Measurements from ENCODE around the gene KATNA1.

Gene KATNA1

GRCh38 chr6:149694921-149695320, 46.4 kb upstream of the KATNA1 start:
- no peak for TF ChIP-seq CTCF (IDR thresholded peaks at IDR 0.05; ENCODE audit: insufficient read depth, low read length, poor library complexity, severe bottlenecking)
- no peak for TF ChIP-seq EZH2phosphoT487 (conservative IDR thresholded peaks at IDR 0.05; ENCODE audit: low read length)
- Histone ChIP-seq H3K9me2 (replicated peaks; ENCODE audit: insufficient read depth, low read length) (no peaks in the 10 kb centered on the region), H3K4me2 (ENCODE audit: low read depth, low read length, poor library complexity, severe bottlenecking) (no peak overlapping the region), H3F3A (ENCODE audit: insufficient read depth) (peaks cover 6% of the 10 kb centered on the region; the same call in 1 of the 2 replicates), H2AFZ (ENCODE audit: low read depth, low read length, severe bottlenecking) (no peak overlapping the region), H4K20me1 (ENCODE audit: low read depth, low read length) (peaks cover 27% of the 10 kb centered on the region), H3K4me3 (ENCODE audit: insufficient read depth, low read length, poor library complexity, severe bottlenecking) (no peak overlapping the region), H3K36me3 (ENCODE audit: low read length) (peaks cover 18% of the 10 kb centered on the region; the same call in 1 of the 2 replicates), H3K9ac (ENCODE audit: low read length) (no peak overlapping the region), H3K9me3 (ENCODE audit: insufficient read depth, low read length) (no peaks in the 10 kb centered on the region), H3K27me3 (ENCODE audit: low read length) (no peaks in the 10 kb centered on the region), H3K79me2 (ENCODE audit: insufficient read depth, low read length) (peaks cover 75% of the 10 kb centered on the region), H3K27ac (ENCODE audit: low read depth, low read length) (no peak overlapping the region)

GRCh38 chr6:149691201-149691600, 42.7 kb upstream of the KATNA1 start:
- Histone ChIP-seq H3K79me2 (ENCODE audit: insufficient read depth, low read length) (peaks cover 67% of the 10 kb centered on the region), H3K9ac (ENCODE audit: low read length) (no peak overlapping the region), H3K4me2 (ENCODE audit: low read depth, low read length, poor library complexity, severe bottlenecking) (no peak overlapping the region), H3K27me3 (ENCODE audit: low read length) (no peaks in the 10 kb centered on the region), H3K36me3 (ENCODE audit: low read length) (peaks cover 11% of the 10 kb centered on the region; the same call in 1 of the 2 replicates), H4K20me1 (ENCODE audit: low read depth, low read length) (peaks cover 8% of the 10 kb centered on the region; the same call in 1 of the 2 replicates), H3K9me2 (replicated peaks; ENCODE audit: insufficient read depth, low read length) (no peaks in the 10 kb centered on the region), H2AFZ (ENCODE audit: low read depth, low read length, severe bottlenecking) (no peak overlapping the region), H3K4me3 (ENCODE audit: insufficient read depth, low read length, poor library complexity, severe bottlenecking) (no peak overlapping the region), H3K9me3 (ENCODE audit: insufficient read depth, low read length) (no peaks in the 10 kb centered on the region), H3K27ac (ENCODE audit: low read depth, low read length) (no peak overlapping the region), H3F3A (ENCODE audit: insufficient read depth) (no peaks in the 10 kb centered on the region; the same call in 1 of the 2 replicates)
- no peak for TF ChIP-seq CTCF (IDR thresholded peaks at IDR 0.05; ENCODE audit: insufficient read depth, low read length, poor library complexity, severe bottlenecking)
- no peak for TF ChIP-seq EZH2phosphoT487 (conservative IDR thresholded peaks at IDR 0.05; ENCODE audit: low read length)

- Histone ChIP-seq H4K20me1 (ENCODE audit: low read depth, low read length) (no peaks in the 10 kb centered on the region), H3K79me2 (ENCODE audit: insufficient read depth, low read length) (peaks cover 43% of the 10 kb centered on the region), H3K36me3 (ENCODE audit: low read length) (peaks cover 6% of the 10 kb centered on the region; the same call in 1 of the 2 replicates)
These were observed 37.7 kb upstream of the KATNA1 start for GRCh38 chr6:149686230-149686629.

More at GRCh38 chr6:149686230-149686629, 37.7 kb upstream of the KATNA1 start:
- no peak for TF ChIP-seq CTCF (IDR thresholded peaks at IDR 0.05; ENCODE audit: insufficient read depth, low read length, poor library complexity, severe bottlenecking)
- TF ChIP-seq EZH2phosphoT487 (conservative IDR thresholded peaks at IDR 0.05; ENCODE audit: low read length), result no peak
- Histone ChIP-seq H3K9ac (ENCODE audit: low read length) (no peak overlapping the region), H3K27me3 (ENCODE audit: low read length) (no peaks in the 10 kb centered on the region), H2AFZ (ENCODE audit: low read depth, low read length, severe bottlenecking) (no peak overlapping the region), H3K4me3 (ENCODE audit: insufficient read depth, low read length, poor library complexity, severe bottlenecking) (no peak overlapping the region), H3K27ac (ENCODE audit: low read depth, low read length) (no peak overlapping the region), H3F3A (ENCODE audit: insufficient read depth) (no peaks in the 10 kb centered on the region), H3K4me2 (ENCODE audit: low read depth, low read length, poor library complexity, severe bottlenecking) (no peak overlapping the region), H3K9me3 (ENCODE audit: insufficient read depth, low read length) (no peaks in the 10 kb centered on the region), H3K9me2 (replicated peaks; ENCODE audit: insufficient read depth, low read length) (no peaks in the 10 kb centered on the region)
